H9 (cell line): ENCODE measurements around the gene MALSU1. TPM values are rescaled to one million over a fixed set of nuclear protein-coding genes. Genes with fewer than 3 reads are reported as not detected.

Source experiments
- DNase-seq: peaks from one replicate; pipeline ENCODE4 v3.0.0-alpha.2; 2017
- H2AFZ ChIP-seq: one replicate; pipeline ENCODE4 v1.6.1; 2013; ENCODE audit warnings: mild to moderate bottlenecking, low read length, control low read depth, moderate library complexity
- H2AK5ac ChIP-seq: 2 replicates; pipeline ENCODE4 v1.6.1; 2013; ENCODE audit warnings: low read length, control low read depth, mixed read lengths; ENCODE audit not compliant: insufficient read length
- H2BK120ac ChIP-seq: one replicate; pipeline ENCODE4 v1.6.1; 2013; ENCODE audit warnings: low read depth, mild to moderate bottlenecking, low read length, control low read depth, inconsistent platforms; ENCODE audit not compliant: poor library complexity, severe bottlenecking
- H2BK12ac ChIP-seq: 2 replicates; pipeline ENCODE4 v1.6.1; 2013; ENCODE audit warnings: low read length, control low read depth, mixed read lengths, low read depth; ENCODE audit not compliant: insufficient read length
- H2BK15ac ChIP-seq: 2 replicates; pipeline ENCODE4 v1.6.1; 2013; ENCODE audit warnings: low read depth, low read length, control low read depth
- H2BK20ac ChIP-seq: one replicate; pipeline ENCODE4 v1.6.1; 2013; ENCODE audit warnings: low read depth, mild to moderate bottlenecking, low read length, control low read depth, inconsistent platforms; ENCODE audit not compliant: poor library complexity, severe bottlenecking
- H2BK5ac ChIP-seq: 2 replicates; pipeline ENCODE4 v1.6.1; 2013; ENCODE audit warnings: low read length, control low read depth, mixed read lengths; ENCODE audit not compliant: insufficient read length
- H3K14ac ChIP-seq: 2 replicates; pipeline ENCODE4 v1.6.1; 2013; ENCODE audit warnings: low read length, control low read depth; ENCODE audit not compliant: insufficient read depth
- H3K18ac ChIP-seq: 2 replicates; pipeline ENCODE4 v1.6.1; 2013; ENCODE audit warnings: low read depth, mild to moderate bottlenecking, mixed read lengths, low read length, control low read depth; ENCODE audit not compliant: insufficient read length
- H3K23ac ChIP-seq: 2 replicates; pipeline ENCODE4 v1.6.1; 2013; ENCODE audit warnings: low read length, control low read depth, mixed read lengths, low read depth; ENCODE audit not compliant: insufficient read length
- H3K23me2 ChIP-seq: 2 replicates; pipeline ENCODE4 v1.6.1; 2013; ENCODE audit warnings: low read depth, mild to moderate bottlenecking, mixed read lengths, low read length, control low read depth; ENCODE audit not compliant: insufficient read length, poor library complexity, severe bottlenecking
- H3K27ac ChIP-seq: 2 replicates; pipeline ENCODE4 v1.5.1; 2013; ENCODE audit warnings: low read length, control low read depth, mixed read lengths, low read depth; ENCODE audit not compliant: insufficient read length
- H3K27me3 ChIP-seq: 2 replicates; pipeline ENCODE4 v1.6.1; 2013; ENCODE audit warnings: low read length, control low read depth, inconsistent platforms; ENCODE audit not compliant: insufficient read depth
- H3K4ac ChIP-seq: 2 replicates; pipeline ENCODE4 v1.6.1; 2013; ENCODE audit warnings: low read depth, mild to moderate bottlenecking, control low read depth, inconsistent platforms, low read length, moderate library complexity
- H3K4me1 ChIP-seq: 2 replicates; pipeline ENCODE4 v1.6.1; 2013; ENCODE audit warnings: low read length, control low read depth, inconsistent platforms; ENCODE audit not compliant: insufficient read depth
- H3K4me2 ChIP-seq: 2 replicates; pipeline ENCODE4 v1.6.1; 2013; ENCODE audit warnings: low read length, control low read depth, mixed read lengths; ENCODE audit not compliant: insufficient read length, insufficient read depth
- H3K56ac ChIP-seq: 2 replicates; pipeline ENCODE4 v1.6.1; 2013; ENCODE audit warnings: low read depth, mild to moderate bottlenecking, mixed read lengths, low read length, control low read depth; ENCODE audit not compliant: insufficient read length
- H3K79me1 ChIP-seq: 2 replicates; pipeline ENCODE4 v1.6.1; 2013; ENCODE audit warnings: low read depth, mild to moderate bottlenecking, moderate library complexity, low read length, control low read depth, inconsistent platforms; ENCODE audit not compliant: insufficient read depth, poor library complexity, severe bottlenecking
- H3K79me2 ChIP-seq: 2 replicates; pipeline ENCODE4 v1.6.1; 2013; ENCODE audit warnings: low read length, control low read depth, inconsistent platforms; ENCODE audit not compliant: insufficient read depth
- H3K9ac ChIP-seq: 2 replicates; pipeline ENCODE4 v1.6.1; 2013; ENCODE audit warnings: low read length, control low read depth, mixed read lengths; ENCODE audit not compliant: insufficient read length; ENCODE audit errors: extremely low read depth
- H3K9me3 ChIP-seq: one replicate; pipeline ENCODE4 v1.6.1; 2013; ENCODE audit warnings: low read depth, low read length, inconsistent platforms; ENCODE audit not compliant: control insufficient read depth
- H3T11ph ChIP-seq: one replicate; pipeline ENCODE4 v1.6.1; 2013; ENCODE audit warnings: mild to moderate bottlenecking, low read length, control low read depth, inconsistent platforms
- H4K20me1 ChIP-seq: one replicate; pipeline ENCODE4 v1.6.1; 2013; ENCODE audit not compliant: control insufficient read depth, insufficient read length, insufficient read depth
- H4K5ac ChIP-seq: 2 replicates; pipeline ENCODE4 v1.6.1; 2013; ENCODE audit warnings: low read depth, mild to moderate bottlenecking, mixed read lengths, low read length, control low read depth; ENCODE audit not compliant: insufficient read length
- H4K8ac ChIP-seq: replicated peaks from 2 replicates; pipeline ENCODE4 v1.6.1; 2013; ENCODE audit warnings: low read length, control low read depth, mixed read lengths, low read depth; ENCODE audit not compliant: insufficient read length
- H4K91ac ChIP-seq: 2 replicates; pipeline ENCODE4 v1.6.1; 2013; ENCODE audit warnings: low read depth, mild to moderate bottlenecking, moderate library complexity, mixed read lengths, low read length, control low read depth; ENCODE audit not compliant: insufficient read length
- H3K27ac Mint-ChIP-seq, 3 experiments: 2 replicates in 2 of 3; 3 replicates in 1 of 3; pipeline ENCODE4 v1.8.0; 2020 to 2021; ENCODE audit warnings: mixed read lengths in 3 of 3, mild to moderate bottlenecking in 1 of 3, moderate library complexity in 1 of 3
- H3K27me3 Mint-ChIP-seq: 2 replicates; pipeline ENCODE4 v1.8.0; 2021; ENCODE audit warnings: low read depth, mild to moderate bottlenecking, moderate library complexity, mixed read lengths
- H3K36me3 Mint-ChIP-seq, 3 experiments: 2 replicates in 2 of 3; 3 replicates in 1 of 3; pipeline ENCODE4 v1.8.0; 2020 to 2021; ENCODE audit warnings: low read depth in 3 of 3, mixed read lengths in 3 of 3; ENCODE audit not compliant: insufficient read depth in 1 of 3
- H3K4me1 Mint-ChIP-seq, 2 experiments: 2 replicates each; pipeline ENCODE4 v1.8.0; 2020; ENCODE audit warnings: mixed read lengths in 2 of 2
- H3K4me3 Mint-ChIP-seq, 2 experiments: 2 replicates in 1 of 2; 3 replicates in 1 of 2; pipeline ENCODE4 v1.8.0; 2020 to 2021; ENCODE audit warnings: mild to moderate bottlenecking in 2 of 2, mixed read lengths in 2 of 2, moderate library complexity in 1 of 2
- H3K9me3 Mint-ChIP-seq, 2 experiments: 2 replicates in 1 of 2; 3 replicates in 1 of 2; pipeline ENCODE4 v1.8.0; 2020; ENCODE audit warnings: mild to moderate bottlenecking in 2 of 2, mixed read lengths in 2 of 2, moderate library complexity in 1 of 2
- WGBS: extraction: QIAGEN DNeasy Blood & Tissue Kit; methylation state at CpG from one replicate; pipeline ENCODE4 v1.1.7; 2013; ENCODE audit warnings: missing lambda C conversion rate, low lambda C conversion rate, mixed read lengths; ENCODE audit not compliant: insufficient read length; ENCODE audit errors: extremely low coverage; 5-methylcytosine and 5-hydroxymethylcytosine counted together
- total RNA-seq: library from RNA; stranded (reverse); gene quantifications from 2 replicates; pipeline ENCODE4 v1.2.1, GENCODE V29; 2021
- TF ChIP-seq, protein P1 (sequence below): fragments of 200-600 bp; sonication (generic); conservative IDR thresholded peaks from 3 replicates; pipeline ENCODE4 v1.8.0; 2021; ENCODE audit warnings: antibody characterized with exemption, mild to moderate bottlenecking

MALSU1 gene
- total RNA-seq, 1 experiment from 2014 or later: 83.4 TPM

GRCh38 chr7:23357190-23358093, 58.3 kb downstream of the MALSU1 start:
- no CpG with 5 or more reads among the region's 6 CpGs for WGBS
- no peak overlapping the region for H3K9ac ChIP-seq
- peaks cover 12 to 44% (median 39%) of the 10 kb centered on the region in 3 experiments; a peak in 6 of 7 replicates for H3K36me3 Mint-ChIP-seq
- no peaks in the 10 kb centered on the region for H3K9me3 ChIP-seq
- no peak overlapping the region for H2BK120ac ChIP-seq
- H2BK15ac ChIP-seq: no peak overlapping the region
- no peaks in the 10 kb centered on the region for H3K4me1 ChIP-seq
- no peak overlapping the region for H2AK5ac ChIP-seq
- no peak overlapping the region for H4K8ac ChIP-seq
- H3K23me2 ChIP-seq: no peaks in the 10 kb centered on the region
- no peaks in the 10 kb centered on the region for H3K9me3 Mint-ChIP-seq
- no peak overlapping the region for H2BK20ac ChIP-seq
- H3T11ph ChIP-seq: no peak overlapping the region
- no peak overlapping the region for H3K4me2 ChIP-seq
- H2BK5ac ChIP-seq: no peak overlapping the region
- no peak overlapping the region for H3K18ac ChIP-seq
- no peak overlapping the region for H3K23ac ChIP-seq
- H3K4me3 Mint-ChIP-seq: no peak overlapping the region
- no peak overlapping the region for H4K5ac ChIP-seq
- H3K27me3 ChIP-seq: no peaks in the 10 kb centered on the region
- H3K14ac ChIP-seq: no peak overlapping the region
- H3K4me1 Mint-ChIP-seq: peaks cover 8 to 14% of the 10 kb centered on the region in 2 experiments
- no peak overlapping the region for H3K4ac ChIP-seq
- no peak overlapping the region for H3K56ac ChIP-seq
- no peak overlapping the region for H4K91ac ChIP-seq
- H4K20me1 ChIP-seq: no peaks in the 10 kb centered on the region
- H3K27ac Mint-ChIP-seq: peak overlapping the region in 2 of 3 experiments; percentile 32 to 39; a peak in 2 of 7 replicates
- no peak overlapping the region for H2BK12ac ChIP-seq
- H3K79me2 ChIP-seq: peaks cover 7% of the 10 kb centered on the region; the same call in 1 of the 2 replicates
- TF ChIP-seq, protein P1, sequence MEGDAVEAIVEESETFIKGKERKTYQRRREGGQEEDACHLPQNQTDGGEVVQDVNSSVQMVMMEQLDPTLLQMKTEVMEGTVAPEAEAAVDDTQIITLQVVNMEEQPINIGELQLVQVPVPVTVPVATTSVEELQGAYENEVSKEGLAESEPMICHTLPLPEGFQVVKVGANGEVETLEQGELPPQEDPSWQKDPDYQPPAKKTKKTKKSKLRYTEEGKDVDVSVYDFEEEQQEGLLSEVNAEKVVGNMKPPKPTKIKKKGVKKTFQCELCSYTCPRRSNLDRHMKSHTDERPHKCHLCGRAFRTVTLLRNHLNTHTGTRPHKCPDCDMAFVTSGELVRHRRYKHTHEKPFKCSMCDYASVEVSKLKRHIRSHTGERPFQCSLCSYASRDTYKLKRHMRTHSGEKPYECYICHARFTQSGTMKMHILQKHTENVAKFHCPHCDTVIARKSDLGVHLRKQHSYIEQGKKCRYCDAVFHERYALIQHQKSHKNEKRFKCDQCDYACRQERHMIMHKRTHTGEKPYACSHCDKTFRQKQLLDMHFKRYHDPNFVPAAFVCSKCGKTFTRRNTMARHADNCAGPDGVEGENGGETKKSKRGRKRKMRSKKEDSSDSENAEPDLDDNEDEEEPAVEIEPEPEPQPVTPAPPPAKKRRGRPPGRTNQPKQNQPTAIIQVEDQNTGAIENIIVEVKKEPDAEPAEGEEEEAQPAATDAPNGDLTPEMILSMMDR: peak; percentile 54; the same call in 2 of the 3 replicates
- peaks cover 13% of the 10 kb centered on the region for H3K79me1 ChIP-seq
- no peak for DNase-seq
- peak overlapping the region; percentile 55 for H3K27ac ChIP-seq
- no peaks in the 10 kb centered on the region for H3K27me3 Mint-ChIP-seq
- H2AFZ ChIP-seq: no peak overlapping the region
